Colon (tissue), 2 donors: ENCODE data around the gene GP2.

Source experiments
- FAIRE-seq: peaks from 2 replicates; lab custom pipeline; 2012; peaks lifted over from hg19 to GRCh38; lab: Jason Lieb, UNC
- donor health status: control.
- donor health status: control.

Gene GP2

GRCh38 chr16:20307240-20307671 is 20.1 kb downstream of the GP2 start:
- FAIRE-seq: no peak

- FAIRE-seq: no peak
These were observed 20.9 kb downstream of the GP2 start for GRCh38 chr16:20306401-20306800.

- FAIRE-seq: no peak
These were observed 24.3 kb downstream of the GP2 start for GRCh38 chr16:20303012-20303411.

- FAIRE-seq: no peak
These were observed 24.9 kb downstream of the GP2 start for GRCh38 chr16:20302389-20302788.

- FAIRE-seq: no peak
These were observed 25.5 kb downstream of the GP2 start for GRCh38 chr16:20301840-20302239.

- FAIRE-seq: no peak
These were observed 26.8 kb downstream of the GP2 start for GRCh38 chr16:20300312-20301097.

- FAIRE-seq: no peak
These were observed 28.9 kb downstream of the GP2 start for GRCh38 chr16:20298452-20298851.

GRCh38 chr16:20291208-20292206 is 35.8 kb downstream of the GP2 start:
- no peak for FAIRE-seq

GRCh38 chr16:20289571-20289970 is 37.7 kb downstream of the GP2 start:
- no peak for FAIRE-seq

GRCh38 chr16:20285993-20286499 is 41.3 kb downstream of the GP2 start:
- no peak for FAIRE-seq

GRCh38 chr16:20280259-20280658 is 47.1 kb downstream of the GP2 start:
- no peak for FAIRE-seq

- FAIRE-seq: no peak
These were observed 55.4 kb downstream of the GP2 start for GRCh38 chr16:20271893-20272292.

- no peak for FAIRE-seq
These were observed 58.9 kb downstream of the GP2 start for GRCh38 chr16:20268409-20268808.

GRCh38 chr16:20265019-20265418 is 62.3 kb downstream of the GP2 start:
- FAIRE-seq: no peak

- no peak for FAIRE-seq
These were observed 64.0 kb downstream of the GP2 start for GRCh38 chr16:20263138-20263855.

- FAIRE-seq: no peak
These were observed 65.1 kb downstream of the GP2 start for GRCh38 chr16:20262248-20262647.

- no peak for FAIRE-seq
These were observed 66.9 kb downstream of the GP2 start for GRCh38 chr16:20260215-20261009.
